HG03469 (cell line): ENCODE results near the gene MAPK8IP2.
"Not testable (repeated sequence)": the region's sequence is repeated elsewhere in the genome, so short reads cannot be mapped to it uniquely, and the experiment has no call there.

Source experiments
- ATAC-seq: cut with Tn5 transposase; IDR thresholded peaks from one replicate; pipeline ENCODE4 v1.9.1; 2021; ENCODE audit warnings: mild to moderate bottlenecking, moderate library complexity, moderate number of reproducible peaks; ENCODE audit not compliant: unreplicated experiment

The MAPK8IP2 gene

DNA sequence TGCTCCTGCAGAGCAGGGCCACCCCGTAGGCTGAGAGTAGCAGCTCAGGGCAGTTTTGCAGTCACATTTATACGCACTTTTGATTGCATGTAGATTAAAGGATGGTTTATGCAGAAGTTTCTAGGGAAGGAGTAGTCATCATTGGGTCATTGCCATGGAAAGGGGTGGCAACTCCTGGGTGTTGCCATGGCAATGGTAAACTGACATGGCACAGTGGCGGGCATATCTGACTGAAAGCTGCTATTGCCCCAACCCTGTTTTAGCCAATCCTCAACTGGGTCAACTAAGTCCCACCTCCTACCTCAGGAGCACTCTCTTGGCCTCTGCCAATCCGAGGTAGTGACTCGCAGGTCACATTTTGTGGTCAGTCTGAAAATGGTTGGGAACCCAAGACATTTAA lies 29.8 kb downstream of the MAPK8IP2 start:
- no peak for ATAC-seq

GRCh38 chr22:50633086-50633485 lies 32.5 kb downstream of the MAPK8IP2 start:
- no peak for ATAC-seq

- ATAC-seq, result no peak
Observed at GRCh38 chr22:50633771-50634170, 33.2 kb downstream of the MAPK8IP2 start.

GRCh38 chr22:50635591-50635990 lies 35.0 kb downstream of the MAPK8IP2 start:
- ATAC-seq, result no peak

- ATAC-seq, result not testable (repeated sequence)
Observed at GRCh38 chr22:50640296-50640695, 39.7 kb downstream of the MAPK8IP2 start.

DNA sequence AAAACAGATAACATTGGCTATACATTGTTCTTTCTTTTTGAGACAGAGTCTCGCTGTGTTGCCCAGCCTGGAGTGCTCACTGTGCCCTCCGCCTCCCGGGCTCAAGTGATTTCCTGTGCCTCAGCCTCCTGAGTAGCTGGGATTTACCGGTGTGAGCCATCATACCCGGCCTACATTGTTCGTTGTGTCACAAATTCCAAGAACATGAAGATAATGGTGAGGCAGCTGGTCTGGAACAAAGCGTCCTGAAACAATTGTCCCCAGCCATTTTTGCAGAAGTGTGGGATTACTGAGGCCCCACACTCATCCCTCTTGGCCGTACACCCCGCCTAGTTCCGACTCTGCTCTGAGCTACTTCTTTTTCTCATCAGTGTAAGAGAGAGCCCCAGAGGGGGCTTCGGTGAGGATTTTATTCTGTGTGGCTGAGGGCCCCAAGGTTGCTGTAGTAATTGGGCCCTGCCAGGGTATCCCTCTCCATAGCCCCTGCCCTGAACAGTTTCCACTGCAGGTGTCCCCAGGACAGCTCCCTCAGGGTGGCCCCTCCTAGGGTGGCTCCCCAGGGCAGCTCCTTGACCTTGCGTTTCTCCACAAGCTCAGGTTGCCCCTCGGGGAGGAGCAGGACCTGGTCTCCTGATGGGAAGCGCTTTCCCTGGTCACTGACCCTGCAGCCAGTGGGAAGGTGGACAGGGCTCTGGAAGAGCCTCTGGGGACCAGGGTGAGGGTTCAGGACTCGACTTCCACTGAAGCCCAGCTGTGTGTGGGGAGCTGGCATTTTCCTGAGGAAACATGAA lies 40.5 kb downstream of the MAPK8IP2 start:
- no peak for ATAC-seq

DNA sequence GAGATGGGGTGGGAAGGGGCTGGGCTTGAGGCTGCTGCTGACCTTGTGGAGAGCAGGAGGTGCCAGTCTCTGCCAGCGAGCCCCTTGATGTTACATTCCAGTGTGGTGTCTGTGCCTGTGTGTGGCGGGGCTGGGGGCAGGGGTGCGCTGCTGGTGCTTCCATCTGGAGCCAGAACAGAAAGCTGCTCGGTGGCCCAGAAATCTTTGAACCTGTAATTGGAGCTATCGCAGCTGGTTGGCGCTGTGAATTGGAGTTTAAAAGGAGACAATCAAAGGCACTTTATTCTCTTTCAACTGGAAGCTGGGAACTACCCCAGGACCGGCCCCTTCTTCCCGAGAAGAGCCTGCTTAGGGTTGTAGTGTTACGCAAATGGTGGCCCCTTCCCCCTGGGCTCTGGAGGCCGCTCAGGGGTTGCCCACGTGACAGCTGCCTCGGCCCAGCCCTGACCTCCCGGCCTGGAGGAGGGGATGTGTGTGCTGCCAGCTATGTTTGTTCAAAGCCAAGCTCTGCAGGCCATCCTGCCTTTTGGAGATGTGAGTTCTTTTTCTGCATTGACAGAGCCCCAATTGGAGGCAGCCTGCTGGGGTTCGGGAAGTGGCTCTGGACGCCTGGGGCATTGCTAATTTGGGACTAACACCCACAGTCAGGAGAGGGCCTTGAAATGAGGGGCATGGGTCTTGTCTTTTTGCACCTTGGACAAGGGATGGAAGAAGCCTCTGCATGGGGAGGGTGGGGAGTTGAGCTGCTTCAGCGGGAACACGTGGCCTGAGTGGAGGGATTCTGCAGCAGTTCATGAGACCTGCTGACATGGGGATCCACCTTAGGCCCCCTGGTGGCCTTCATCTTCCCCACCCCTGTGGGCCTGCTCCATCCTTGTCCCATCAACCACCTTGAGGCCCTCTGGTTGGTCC lies 41.4 kb downstream of the MAPK8IP2 start:
- no peak for ATAC-seq

DNA sequence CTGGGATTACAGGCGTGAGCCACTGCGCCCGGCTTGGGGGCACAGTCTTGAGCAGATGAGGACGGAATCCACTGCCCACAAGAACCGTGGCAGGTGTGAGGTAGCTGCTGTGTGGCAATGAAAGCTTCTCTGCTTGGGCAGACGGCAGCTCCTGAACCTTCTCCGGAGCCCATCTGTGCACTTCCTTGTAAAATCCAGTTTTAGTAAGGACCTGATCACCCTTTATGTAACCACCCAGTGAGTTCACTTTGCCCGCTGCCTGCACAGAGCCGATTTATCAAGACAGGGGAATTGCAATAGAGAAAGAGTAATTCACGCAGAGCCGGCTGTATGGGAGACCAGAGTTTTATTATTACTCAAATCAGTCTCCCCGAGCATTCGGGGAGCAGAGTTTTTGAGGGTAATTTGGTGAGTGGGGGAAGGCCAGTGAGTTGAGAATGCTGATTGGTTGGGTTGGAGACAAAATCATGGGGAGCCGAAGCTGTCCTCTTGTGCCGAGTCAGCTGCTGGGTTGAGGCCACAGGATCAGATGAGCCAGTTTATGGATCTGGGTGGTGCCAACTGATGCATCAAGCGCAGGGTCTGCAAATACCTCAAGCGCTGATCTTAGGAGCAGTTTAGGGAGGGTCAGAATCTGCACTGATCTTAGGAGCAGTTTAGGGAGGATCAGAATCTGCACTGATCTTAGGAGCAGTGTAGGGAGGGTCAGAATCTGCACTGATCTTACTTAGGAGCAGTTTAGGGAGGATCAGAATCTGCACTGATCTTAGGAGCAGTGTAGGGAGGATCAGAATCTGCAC lies 42.6 kb downstream of the MAPK8IP2 start:
- ATAC-seq, result not testable (repeated sequence)

DNA sequence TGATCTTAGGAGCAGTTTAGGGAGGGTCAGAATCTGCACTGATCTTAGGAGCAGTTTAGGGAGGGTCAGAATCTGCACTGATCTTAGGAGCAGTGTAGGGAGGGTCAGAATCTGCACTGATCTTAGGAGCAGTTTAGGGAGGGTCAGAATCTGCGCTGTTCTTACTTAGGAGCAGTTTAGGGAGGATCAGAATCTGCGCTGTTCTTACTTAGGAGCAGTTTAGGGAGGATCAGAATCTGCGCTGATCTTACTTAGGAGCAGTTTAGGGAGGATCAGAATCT lies 43.2 kb downstream of the MAPK8IP2 start:
- ATAC-seq, result not testable (repeated sequence)

DNA sequence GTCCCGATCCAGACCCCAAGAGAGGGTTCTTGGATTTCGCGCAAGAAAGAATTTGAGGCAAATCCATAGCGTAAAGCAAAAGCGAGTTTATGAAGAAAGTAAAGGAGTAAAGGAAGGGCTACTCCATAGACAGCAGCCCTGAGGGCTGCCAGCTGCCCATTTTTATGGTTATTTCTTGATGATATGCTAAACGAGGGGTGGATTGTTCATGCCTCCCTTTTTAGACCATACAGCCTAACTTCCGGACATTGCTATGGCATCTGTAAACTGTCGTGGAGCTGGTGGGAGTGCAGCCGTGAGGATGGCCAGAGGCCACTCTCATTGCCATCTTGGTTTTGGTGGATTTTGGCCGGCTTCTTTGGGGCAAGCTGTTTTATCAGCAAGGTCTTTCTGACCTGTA lies 52.7 kb downstream of the MAPK8IP2 start:
- no peak for ATAC-seq

DNA sequence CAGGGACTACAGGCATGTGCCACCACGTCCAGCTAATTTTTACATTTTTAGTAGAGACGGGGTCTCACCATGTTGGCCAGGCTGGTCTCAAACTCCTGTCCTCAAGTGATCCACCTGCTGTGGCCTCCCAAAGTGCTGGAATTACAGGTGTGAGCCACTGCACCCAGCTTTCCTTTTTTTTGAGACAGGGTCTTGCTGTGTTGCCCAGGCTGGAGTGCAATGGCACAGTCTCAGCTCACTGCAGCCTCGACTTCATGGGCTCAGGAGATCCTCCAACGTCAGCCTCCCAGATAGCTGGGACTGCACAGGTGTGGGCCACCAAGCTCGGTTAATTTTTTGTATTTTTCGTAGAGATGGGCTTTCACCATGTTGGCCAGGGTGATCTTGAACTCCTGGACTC lies 54.1 kb downstream of the MAPK8IP2 start:
- ATAC-seq, result not testable (repeated sequence)

- no peak for ATAC-seq
Observed at GRCh38 chr22:50656122-50657070, 55.8 kb downstream of the MAPK8IP2 start.

GRCh38 chr22:50657925-50658324 lies 57.3 kb downstream of the MAPK8IP2 start:
- no peak for ATAC-seq

DNA sequence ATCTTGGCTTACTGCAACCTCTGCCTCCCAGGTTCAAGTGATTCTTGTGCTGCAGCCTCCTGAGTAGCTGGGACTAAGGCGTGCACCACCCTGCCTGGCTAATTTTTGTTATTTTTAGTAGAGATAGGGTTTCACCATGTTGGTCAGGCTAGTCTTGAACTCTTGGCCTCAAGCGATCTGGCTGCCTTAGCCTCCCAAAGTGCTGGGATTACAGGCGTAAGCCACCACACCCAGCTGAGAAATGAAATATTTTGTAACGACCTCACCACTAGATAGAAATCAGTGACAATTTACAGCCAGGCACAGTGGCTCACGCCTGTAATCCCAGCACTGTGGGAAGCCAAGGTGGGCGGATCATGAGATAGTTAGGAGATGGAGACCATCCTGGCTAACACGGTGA lies 59.1 kb downstream of the MAPK8IP2 start:
- not testable (repeated sequence) for ATAC-seq

GRCh38 chr22:50660306-50660705 lies 59.7 kb downstream of the MAPK8IP2 start:
- ATAC-seq, result no peak
